ENCODE measurements around the gene NMD3.

The NMD3 gene

DNA sequence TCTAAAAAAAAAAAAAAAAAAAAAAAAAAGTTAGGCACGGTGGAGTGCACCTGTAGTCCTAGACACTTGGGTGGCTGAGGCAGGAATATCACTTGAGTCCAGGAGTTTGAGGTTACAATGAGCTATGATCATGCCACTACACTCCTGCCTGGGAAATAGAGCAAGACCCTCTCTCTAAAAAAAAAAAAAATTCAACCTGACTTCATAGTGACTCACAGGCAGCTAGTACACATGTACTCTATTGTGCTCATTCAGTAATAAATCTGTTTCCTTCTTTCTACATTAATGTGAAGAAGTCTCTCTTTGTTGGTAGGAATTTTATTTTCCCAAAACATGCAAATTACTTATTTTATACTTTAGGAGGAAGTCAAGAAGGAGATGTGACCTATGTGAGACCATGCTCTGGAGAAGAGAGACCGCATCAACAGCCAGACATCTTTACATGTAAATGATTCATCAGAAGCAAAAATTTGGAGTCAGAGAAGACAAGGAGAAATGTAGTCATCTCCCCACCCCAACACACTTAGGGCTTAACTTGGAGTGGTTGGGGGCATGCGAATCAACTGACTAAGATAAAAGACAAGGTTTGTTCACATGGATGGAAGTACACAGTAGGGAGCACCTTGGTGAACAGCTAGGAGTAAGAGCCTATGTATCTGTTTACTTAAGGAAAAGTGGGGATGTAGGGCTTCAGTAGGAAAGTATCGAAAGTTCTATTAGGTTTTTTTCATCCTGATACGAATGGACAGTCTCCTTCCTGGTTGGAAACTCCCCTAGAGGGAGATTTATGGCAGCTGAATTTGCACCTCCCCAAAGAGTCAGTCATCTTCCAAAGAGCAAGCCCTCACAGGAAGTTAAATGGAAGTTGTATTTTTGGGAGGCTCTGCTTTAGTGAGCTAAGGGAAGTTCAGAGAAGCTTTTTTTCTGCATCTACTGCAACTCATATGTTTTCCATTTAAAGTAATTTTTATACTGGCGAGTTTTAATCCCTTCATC is 23.0 kb upstream of the NMD3 start:
- no peak for DNase-seq (ENCODE audit: low read depth)

DNA sequence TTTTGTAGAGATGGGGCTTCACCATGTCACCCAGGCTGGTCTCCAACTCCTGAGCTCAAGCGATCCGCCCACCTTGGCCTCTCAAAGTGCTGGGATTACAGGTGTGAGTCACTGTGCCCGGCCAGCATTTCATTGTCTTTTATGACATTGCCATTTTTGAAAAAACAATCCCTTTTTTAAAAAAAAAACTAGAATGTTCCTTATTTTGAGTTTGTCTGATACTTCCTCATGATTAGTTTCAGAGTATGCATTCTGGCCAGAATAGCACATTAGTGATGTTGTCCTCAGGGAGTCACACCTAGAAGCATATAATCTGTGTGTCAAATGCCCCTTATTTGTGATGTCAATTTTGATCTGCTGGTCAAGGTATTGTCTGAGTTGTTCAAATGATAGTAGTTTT is 21.2 kb upstream of the NMD3 start:
- TF ChIP-seq, protein P1, sequence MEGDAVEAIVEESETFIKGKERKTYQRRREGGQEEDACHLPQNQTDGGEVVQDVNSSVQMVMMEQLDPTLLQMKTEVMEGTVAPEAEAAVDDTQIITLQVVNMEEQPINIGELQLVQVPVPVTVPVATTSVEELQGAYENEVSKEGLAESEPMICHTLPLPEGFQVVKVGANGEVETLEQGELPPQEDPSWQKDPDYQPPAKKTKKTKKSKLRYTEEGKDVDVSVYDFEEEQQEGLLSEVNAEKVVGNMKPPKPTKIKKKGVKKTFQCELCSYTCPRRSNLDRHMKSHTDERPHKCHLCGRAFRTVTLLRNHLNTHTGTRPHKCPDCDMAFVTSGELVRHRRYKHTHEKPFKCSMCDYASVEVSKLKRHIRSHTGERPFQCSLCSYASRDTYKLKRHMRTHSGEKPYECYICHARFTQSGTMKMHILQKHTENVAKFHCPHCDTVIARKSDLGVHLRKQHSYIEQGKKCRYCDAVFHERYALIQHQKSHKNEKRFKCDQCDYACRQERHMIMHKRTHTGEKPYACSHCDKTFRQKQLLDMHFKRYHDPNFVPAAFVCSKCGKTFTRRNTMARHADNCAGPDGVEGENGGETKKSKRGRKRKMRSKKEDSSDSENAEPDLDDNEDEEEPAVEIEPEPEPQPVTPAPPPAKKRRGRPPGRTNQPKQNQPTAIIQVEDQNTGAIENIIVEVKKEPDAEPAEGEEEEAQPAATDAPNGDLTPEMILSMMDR (IDR thresholded peaks at IDR 0.05; ENCODE audit: insufficient read depth, low read depth, low read length, missing control alignments), result no peak
- H3K4me3 ChIP-seq (ENCODE audit: low read length), result no peak overlapping the region
- DNase-seq (ENCODE audit: low read depth), result no peak

More for the DNA sequence above, 23.0 kb upstream of the NMD3 start:
- H3K4me3 ChIP-seq (ENCODE audit: low read length), result no peak overlapping the region
- TF ChIP-seq, protein P1 (IDR thresholded peaks at IDR 0.05; ENCODE audit: insufficient read depth, low read depth, low read length, missing control alignments), result no peak

DNA sequence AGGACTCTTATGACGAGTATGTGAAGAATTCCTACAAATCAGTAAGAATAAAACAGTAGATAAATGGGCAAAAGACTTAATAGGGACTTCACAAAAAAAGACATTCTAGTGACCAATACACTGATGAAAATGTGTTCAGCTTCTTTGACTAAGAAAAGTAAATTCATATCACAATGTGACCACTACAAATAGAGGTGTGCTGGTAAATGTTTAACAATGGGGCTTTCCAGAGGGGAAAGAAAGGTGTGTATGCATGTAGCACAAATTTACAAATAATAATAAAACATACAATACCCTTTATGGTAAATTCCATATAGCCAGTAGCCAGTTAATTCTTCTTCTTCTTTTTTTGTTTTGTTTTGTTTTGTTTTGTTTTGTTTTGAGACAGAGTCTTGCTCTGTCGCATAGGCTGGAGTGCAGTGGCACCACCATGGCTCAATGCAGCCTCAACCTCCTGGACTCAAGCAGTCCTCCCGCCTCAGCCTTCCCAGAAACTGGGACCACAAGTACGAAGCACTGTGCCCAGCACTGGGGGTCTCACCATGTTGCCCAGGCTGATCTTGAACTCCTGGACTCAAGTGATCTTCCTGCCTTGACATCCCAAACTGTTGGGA is 17.5 kb upstream of the NMD3 start:
- no peak overlapping the region for H3K4me3 ChIP-seq (ENCODE audit: low read length)
- DNase-seq (ENCODE audit: low read depth), result no peak
- TF ChIP-seq, protein P1 (IDR thresholded peaks at IDR 0.05; ENCODE audit: insufficient read depth, low read depth, low read length, missing control alignments), result no peak

DNA sequence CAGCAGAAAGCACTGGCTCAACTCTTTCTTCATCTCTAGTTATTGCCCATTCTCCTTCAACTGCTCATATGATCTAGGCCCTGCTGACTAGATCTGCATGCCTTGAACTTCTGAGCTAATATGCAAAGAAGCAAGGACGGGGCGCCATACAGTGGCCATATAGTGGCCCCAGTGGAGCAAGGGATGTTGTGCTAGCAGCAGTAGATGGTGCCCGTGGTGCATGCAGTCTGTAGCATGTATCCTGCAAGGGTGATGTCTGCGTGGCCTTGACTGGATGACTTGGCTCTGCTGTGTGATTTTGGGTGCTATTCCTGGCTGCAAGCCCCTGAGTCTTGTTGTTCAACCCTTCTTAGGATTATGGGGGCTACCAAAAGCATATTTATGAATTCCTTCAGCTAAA is 12.2 kb upstream of the NMD3 start:
- no peak overlapping the region for H3K4me3 ChIP-seq (ENCODE audit: low read length)
- TF ChIP-seq, protein P1 (IDR thresholded peaks at IDR 0.05; ENCODE audit: insufficient read depth, low read depth, low read length, missing control alignments), result no peak
- DNase-seq (ENCODE audit: low read depth), result no peak

DNA sequence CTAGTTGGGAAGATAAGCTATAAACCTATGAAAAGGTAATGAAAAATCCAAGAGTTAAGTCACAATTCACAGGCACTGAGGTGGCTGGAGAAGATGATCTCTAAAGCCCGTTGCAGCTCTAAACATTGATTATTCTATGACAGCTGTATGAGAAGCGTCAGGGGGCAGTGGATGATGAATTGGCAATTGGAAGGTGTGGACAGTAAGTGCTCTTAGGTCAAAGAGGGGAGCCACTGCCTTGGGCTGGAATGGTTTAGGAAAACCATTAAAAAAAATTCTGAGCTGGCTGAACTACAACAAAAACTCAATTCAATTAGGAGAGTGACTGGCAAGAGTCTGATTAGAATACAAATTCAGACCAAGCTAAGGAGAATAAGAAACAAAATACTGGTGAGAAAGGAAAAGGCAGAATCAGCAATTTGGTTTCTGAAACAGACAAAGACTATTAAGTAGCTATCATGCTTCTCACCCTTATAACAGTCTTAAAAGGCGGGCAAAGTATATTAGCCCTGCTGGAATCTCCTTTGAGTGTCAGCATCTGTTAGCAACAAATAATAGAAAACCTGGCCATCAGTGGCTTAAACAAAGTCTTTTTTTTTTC is 8.8 kb upstream of the NMD3 start:
- no peak for DNase-seq (ENCODE audit: low read depth)
- TF ChIP-seq, protein P1 (IDR thresholded peaks at IDR 0.05; ENCODE audit: insufficient read depth, low read depth, low read length, missing control alignments), result no peak
- no peak overlapping the region for H3K4me3 ChIP-seq (ENCODE audit: low read length)

DNA sequence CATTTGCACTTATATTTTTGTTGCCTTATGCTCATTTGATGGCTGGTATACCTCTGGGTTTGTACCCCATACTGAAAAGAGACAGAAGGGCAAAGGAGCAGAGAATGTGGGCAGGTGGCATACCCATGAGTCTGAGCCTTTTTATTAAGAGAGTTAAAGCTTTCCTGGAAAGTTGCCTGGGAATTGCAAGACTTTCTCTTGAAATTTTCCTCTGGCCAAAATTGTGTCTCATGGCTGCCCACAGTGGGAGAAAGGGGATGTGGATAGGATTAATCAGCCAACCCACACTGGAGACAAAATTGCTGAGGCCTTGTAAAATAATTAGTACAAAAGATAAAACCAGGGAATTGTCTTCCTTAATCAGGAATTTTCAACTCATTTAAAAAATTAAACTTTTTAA is 8.2 kb upstream of the NMD3 start:
- TF ChIP-seq, protein P1 (IDR thresholded peaks at IDR 0.05; ENCODE audit: insufficient read depth, low read depth, low read length, missing control alignments), result no peak

More for the DNA sequence above, 8.2 kb upstream of the NMD3 start:
- no peak for DNase-seq (ENCODE audit: low read depth)
- H3K4me3 ChIP-seq (ENCODE audit: low read length), result no peak overlapping the region
